Stimulated activated CD8-positive, alpha-beta memory T cell treated with anti-CD3 and anti-CD28 coated beads, Interleukin-2, amount 100 ng/mL, for 48 hours (primary cell): ENCODE measurements around the gene TPO.

Experiments
- DNase-seq, 2 donors: peaks; one replicate each; pipeline ENCODE4 v3.0.0-alpha.2; 2020; ENCODE audit warnings: low read depth in 2 of 2

Gene TPO

DNA sequence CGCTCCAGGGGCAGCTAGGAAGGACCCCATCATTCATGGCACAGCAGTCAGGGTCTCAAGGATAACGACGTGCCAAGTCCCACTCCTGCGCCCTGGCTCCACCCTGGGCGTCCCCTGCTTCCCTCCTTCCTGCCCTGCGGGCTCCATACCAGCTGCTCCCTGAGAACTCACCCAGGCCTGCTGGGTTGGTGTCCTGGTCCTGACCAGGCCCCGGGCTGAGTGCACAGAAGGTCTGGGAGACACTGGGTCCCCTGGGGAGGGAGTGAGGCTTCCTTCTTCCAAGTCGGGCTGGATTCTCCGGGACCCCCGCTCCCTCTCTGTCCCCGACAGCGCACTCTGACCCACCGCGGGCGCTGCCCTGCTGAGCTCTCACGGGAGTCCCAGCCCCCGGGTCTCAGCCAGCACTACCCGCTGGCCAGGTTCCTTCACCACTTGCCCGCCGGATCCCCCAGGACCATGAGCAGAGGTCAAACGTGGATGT is 170.8 kb downstream of the TPO start:
- no peak for DNase-seq

DNA sequence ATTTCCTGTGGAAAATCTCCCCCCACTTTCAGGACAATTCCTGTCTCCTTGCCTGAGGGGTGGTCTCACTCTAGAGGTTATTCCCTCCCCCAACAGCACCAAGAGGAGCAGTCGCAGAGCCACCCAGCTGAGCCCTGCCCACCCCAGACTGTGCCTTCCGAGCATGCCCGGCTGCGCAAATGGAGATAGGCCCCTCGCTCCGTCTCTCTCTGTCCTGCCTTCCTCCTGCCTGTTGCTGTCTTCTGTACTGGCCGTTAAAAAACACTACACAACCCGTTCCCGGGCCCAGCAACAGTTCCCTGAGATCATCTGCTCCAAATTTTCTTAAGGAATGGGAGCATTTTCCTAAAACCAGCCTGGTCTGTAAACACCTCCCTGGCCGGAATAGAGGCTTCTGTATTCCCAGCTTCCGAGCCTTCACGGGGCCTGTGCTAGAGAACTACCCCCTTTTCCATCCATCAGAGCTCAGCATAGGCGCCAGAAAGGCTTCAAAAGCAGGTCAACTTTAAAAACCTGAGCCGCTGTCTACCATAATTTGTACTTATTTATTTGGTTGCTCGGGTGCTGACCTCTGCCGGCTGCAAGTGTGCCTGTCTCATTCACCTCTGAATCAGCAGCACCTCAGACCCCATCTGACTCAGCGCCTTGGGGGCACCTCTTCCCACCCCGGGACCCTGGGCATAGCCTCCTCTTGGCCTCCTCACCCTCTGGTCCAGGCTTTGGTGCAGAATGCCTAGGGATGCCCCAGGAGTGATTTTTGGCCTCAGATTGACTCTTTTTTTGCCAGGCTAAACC is 171.6 kb downstream of the TPO start:
- no peak for DNase-seq

DNA sequence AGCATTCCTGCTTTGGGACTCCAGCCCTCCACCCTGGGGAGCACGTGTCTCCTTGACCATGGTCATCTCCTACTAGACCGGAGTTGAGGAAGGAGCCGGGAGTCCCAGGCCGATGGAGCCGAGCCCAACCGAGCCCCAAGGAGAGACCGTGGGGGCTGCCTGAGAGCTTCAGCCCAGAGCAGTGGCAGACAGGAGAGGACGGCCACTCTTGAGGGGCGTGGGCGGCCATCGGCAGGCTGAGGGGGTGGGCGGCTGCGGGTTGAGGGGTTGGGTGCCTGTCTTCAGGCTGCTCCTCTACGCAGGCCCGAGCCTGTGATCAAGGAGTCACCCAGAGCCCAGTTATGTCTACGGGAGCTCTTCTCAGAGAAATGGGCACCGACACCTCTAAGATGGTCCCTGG is 172.4 kb downstream of the TPO start:
- DNase-seq, result no peak

DNA sequence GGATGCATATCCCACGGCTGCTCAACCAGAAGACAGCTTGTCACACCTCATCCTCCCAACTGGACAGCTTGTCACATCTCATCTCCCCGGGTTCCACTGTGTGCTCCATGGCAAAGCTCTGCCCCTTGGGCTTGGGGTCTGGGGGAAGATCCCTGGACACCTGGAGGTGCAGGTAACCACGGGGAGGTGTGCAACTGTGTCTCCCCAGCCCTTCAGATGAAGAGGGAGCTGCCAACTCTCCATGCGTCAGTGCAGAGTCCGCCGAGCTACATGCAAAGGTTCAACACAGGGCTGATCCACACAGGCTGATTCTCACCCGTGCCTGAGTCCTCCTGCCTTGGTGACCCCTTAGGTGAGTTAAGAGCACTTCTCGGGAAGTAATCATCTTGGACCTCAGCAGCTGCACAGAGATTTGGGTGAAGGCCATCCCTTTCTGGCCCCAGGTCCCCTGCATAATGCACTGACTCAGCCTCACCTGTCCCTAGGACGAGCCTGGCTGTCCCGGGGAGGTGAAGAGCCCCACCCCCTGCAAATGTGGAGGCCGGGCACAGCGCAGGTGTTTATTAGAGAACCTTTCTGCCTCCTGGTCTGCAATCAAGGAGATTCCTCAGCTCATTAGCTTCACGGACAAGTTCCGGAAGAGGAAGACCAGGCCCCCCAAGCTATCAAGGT is 173.1 kb downstream of the TPO start:
- DNase-seq, result no peak

DNA sequence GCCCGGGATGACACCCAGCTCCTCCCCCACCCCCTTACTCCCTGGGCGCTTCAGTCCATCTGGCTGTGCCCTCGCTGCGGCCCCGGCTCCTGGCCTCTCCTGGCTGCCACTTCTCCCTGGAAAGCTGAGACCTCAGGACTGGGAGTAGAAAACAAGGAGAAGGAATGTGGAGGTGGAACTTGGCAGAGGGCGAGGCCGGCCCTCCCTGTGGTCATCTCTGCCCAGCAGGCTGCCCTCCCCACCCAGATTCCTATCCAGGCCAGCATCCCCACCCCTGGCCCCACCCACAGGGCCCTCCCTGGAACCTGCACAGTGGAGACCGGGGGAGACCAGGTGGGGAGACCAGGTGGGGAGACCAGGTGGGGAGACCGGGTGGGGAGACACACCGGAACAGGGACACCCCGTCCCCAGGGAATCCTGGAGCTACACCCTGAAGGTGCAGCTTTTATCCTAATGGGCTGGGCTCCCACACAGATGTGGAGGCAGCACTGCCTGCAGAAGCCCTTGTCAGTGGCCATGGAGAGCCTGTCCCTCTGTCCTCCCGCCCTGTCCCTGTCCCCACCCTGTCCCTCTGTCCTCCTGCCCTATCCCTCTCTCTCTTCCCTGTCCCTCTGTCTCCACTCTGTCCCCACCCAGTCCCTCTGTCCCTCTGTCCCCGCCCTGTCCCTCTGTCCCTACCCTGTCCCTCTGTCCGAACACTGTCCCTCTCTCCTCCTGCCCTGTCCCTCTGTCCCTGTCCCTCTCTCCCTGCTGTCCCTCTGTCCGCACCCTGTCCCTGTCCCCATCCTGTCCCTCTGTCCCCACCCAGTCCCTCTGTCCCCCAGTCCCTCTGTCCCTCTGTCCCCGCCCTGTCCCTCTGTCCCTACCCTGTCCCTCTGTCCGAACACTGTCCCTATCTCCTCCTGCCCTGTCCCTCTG is 173.9 kb downstream of the TPO start:
- no peak for DNase-seq

DNA sequence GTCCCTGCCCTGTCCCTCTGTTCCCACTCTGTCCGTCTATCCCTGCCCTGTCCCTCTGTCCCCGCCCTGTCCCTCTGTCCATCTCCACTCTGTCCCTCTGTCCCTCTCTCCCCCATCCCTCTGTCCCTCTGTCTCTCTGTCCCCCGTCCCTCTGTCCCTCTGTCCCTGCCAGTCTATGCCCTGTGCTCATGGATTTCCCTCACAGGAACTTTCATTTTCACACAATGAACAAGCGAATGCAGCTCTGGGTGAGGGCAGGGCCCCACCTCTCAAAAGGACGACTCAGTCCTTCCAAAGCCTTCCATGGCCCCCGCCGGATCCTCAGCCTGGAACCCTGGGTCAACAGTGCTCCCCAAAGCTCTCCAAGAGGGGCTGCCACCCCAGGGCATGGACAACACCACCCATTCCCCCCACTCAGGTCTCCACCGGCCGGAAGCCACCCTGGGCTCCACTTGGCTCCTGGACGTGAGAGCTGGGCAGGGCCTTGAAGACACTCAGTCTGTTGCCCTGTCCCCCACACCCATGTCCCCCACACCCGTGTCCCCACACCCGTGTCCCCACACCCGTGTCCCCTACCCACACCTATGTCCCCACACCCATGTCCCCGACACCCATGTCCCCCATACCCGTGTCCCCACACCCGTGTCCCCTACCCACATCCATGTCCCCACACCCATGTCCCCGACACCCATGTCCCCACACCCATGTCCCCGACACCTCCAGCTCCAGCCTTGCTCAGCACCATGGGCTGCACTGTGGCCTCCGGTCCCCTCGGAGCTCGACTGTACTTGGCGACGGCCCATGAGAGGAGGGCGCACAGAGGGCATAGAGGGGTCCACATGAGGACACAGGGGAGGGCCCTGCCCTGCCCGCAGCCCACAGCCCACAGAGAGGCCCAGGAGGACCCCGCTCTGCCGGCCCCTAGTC is 175.1 kb downstream of the TPO start:
- DNase-seq, result no peak

DNA sequence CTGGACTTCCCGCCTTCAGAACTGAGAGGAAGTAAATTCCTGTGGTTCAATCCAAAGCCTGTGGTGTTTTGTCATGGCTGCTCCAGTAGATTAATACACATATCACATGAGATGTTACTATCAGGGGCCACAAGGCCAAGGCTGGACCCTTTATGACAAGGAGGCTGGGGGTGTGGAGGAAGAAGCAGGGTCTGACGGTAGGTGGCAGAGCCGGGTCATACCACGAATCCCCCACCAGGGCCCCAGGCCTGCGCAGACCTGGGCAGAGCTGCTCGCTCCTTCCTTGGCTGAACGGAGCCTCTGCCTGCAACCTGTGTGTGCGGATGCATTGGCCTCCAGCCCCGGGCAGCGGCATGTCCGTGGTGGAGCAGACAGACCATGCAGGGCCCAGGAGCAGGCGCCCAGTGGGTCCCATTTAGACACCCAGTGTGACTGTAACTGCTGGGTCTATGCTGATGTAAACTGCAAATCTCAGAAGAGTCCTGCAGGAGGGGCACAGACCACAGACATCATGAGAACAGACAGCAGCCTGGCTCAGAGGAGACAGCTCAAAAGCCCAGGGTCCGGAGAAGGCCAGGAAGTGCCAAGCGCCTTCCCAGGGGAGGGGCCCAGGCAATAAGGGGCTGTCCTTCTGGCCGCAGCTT is 175.8 kb downstream of the TPO start:
- DNase-seq, result no peak

DNA sequence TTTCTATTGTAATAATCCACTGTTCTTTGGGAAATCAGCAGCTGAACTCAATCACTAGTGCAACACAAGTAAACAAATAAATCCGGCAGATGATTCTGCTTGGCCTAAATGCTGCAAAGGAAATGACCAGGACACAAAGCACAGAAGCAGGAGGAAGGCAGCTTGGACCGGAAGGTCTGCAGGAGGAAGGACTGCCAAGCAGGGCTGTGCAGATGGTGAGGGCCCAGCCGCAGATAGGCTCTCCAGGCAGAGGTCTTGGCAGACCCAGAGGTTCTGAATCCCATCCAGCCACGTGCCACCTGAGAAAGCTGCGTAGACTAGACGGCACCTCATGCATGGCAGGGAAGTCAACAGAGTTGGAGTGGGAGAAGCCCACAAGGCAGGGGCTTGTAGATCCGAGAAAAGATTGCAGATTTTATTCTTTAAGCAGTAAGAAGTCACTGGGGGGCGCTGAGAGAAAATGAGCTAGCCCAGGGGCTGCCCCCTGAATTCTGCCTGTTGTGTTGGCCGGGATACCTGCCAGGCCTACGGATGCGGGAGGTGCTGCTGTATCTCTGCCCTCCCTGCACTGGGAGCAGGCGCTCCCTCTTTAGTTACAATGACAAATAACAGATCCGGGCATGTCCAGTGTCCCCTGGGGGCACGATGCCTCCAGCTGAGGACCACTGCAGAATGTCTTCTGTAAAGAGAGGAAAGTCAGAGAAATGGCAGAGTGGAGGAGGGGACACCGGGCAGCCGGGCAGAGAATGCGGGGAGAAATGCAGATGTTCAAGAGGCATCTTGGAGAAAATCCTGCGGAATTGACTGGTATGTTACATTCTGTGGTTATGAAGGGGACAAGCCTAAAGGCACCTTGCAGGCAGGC is 177.6 kb downstream of the TPO start:
- DNase-seq, result no peak

DNA sequence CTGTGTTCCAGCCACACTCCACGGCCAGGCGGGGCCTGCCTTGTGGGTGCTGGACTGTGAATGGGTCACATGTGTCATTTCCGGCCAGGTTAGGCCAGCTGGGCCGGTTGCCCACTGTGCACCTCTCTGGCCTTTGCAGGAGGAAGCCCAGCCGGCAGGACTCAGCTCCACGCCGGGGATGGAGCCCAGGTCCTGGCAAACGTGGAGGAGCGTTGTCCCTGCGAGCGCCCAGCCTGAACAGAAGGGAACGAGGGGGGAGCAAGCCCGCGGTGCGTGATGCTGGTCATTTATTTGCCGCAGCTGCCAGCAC is 178.2 kb downstream of the TPO start:
- DNase-seq, result no peak
